GM21737 (cell line): Measurements from ENCODE around the gene MANSC4.
A peak's percentile ranks its signal among the peaks of the same experiment; 100 is the strongest.

Experiments
- ATAC-seq: cut with Tn5 transposase; IDR thresholded peaks from one replicate; pipeline ENCODE4 v1.9.1; 2021; ENCODE audit warnings: mild to moderate bottlenecking, moderate library complexity; ENCODE audit not compliant: unreplicated experiment

MANSC4 gene

GRCh38 chr12:27779920-27780611 is at the start of gene MANSC4, which contains the start of gene KLHL42:
Gene MANSC4, minus strand, starts transcription at chr12:27780236. Its CDS starts 8,960 bp downstream, at chr12:27771276.
Gene KLHL42, plus strand, starts transcription at chr12:27780233. Its CDS starts 98 bp downstream, at chr12:27780331.
- ATAC-seq: peak; percentile 80

- ATAC-seq: no peak
These were observed 48.2 kb upstream of the MANSC4 start for GRCh38 chr12:27828196-27828595.

GRCh38 chr12:27826076-27826475 is 46.0 kb upstream of the MANSC4 start:
- ATAC-seq: no peak

GRCh38 chr12:27824126-27824842 is 44.2 kb upstream of the MANSC4 start:
- ATAC-seq: peak; percentile 63

- ATAC-seq: no peak
These were observed 43.0 kb upstream of the MANSC4 start for GRCh38 chr12:27823038-27823437.

GRCh38 chr12:27822076-27822712 is 42.2 kb upstream of the MANSC4 start:
- peak; percentile 60 for ATAC-seq

- no peak for ATAC-seq
These were observed 41.4 kb upstream of the MANSC4 start for GRCh38 chr12:27821259-27821973.

- ATAC-seq: no peak
These were observed 40.5 kb upstream of the MANSC4 start for GRCh38 chr12:27820564-27820963.

- no peak for ATAC-seq
These were observed 38.4 kb upstream of the MANSC4 start for GRCh38 chr12:27818401-27818918.

- no peak for ATAC-seq
These were observed 37.7 kb upstream of the MANSC4 start for GRCh38 chr12:27817766-27818165.

- no peak for ATAC-seq
These were observed 35.0 kb upstream of the MANSC4 start for GRCh38 chr12:27814851-27815591.

GRCh38 chr12:27814411-27814810 is 34.4 kb upstream of the MANSC4 start:
- no peak for ATAC-seq

- ATAC-seq: no peak
These were observed 32.5 kb upstream of the MANSC4 start for GRCh38 chr12:27812502-27812901.

- ATAC-seq: no peak
These were observed 30.7 kb upstream of the MANSC4 start for GRCh38 chr12:27810756-27811155.

- ATAC-seq: no peak
These were observed 28.8 kb upstream of the MANSC4 start for GRCh38 chr12:27808841-27809240.

GRCh38 chr12:27807063-27807703 is 27.1 kb upstream of the MANSC4 start:
- ATAC-seq: no peak

- ATAC-seq: no peak
These were observed 26.2 kb upstream of the MANSC4 start for GRCh38 chr12:27806259-27806658.

GRCh38 chr12:27805238-27805637 is 25.2 kb upstream of the MANSC4 start:
- ATAC-seq: no peak

- ATAC-seq: no peak
These were observed 22.9 kb upstream of the MANSC4 start for GRCh38 chr12:27802936-27803335.

GRCh38 chr12:27802511-27802910 is 22.5 kb upstream of the MANSC4 start:
- ATAC-seq: no peak
